HT1080 (cell line): ENCODE results near the gene MOB2. TPM values are rescaled to one million over a fixed set of nuclear protein-coding genes. Genes with fewer than 3 reads are reported as not detected.

ENCODE experiments used
- DNase-seq: peaks from one replicate; pipeline ENCODE4 v3.0.0-alpha.2; 2015; ENCODE audit warnings: low read depth
- total RNA-seq: library from RNA; depleted of rRNA; stranded (reverse); fragments of >200 nt; shearing (Covaris generic); gene quantifications from 2 replicates; pipeline ENCODE4 v1.2.3, GENCODE V29; 2014

Gene MOB2
- total RNA-seq, 1 experiment from 2014 or later = 38.7 TPM

GRCh38 chr11:1472180-1473005 is 14.2 kb downstream of the MOB2 start:
- no peak for DNase-seq

- DNase-seq = no peak
These were observed 14.8 kb downstream of the MOB2 start for GRCh38 chr11:1471736-1472135.

- no peak for DNase-seq
These were observed 15.6 kb downstream of the MOB2 start for GRCh38 chr11:1470681-1471611.

- DNase-seq = no peak
These were observed 16.5 kb downstream of the MOB2 start for GRCh38 chr11:1469911-1470680.

GRCh38 chr11:1469287-1469910 is 17.2 kb downstream of the MOB2 start:
- DNase-seq = no peak

GRCh38 chr11:1468473-1469066 is 18.0 kb downstream of the MOB2 start:
- DNase-seq = no peak

GRCh38 chr11:1468002-1468401 is 18.6 kb downstream of the MOB2 start:
- no peak for DNase-seq

- DNase-seq = no peak
These were observed 19.3 kb downstream of the MOB2 start for GRCh38 chr11:1467270-1467669.

GRCh38 chr11:1466784-1467183 is 19.8 kb downstream of the MOB2 start:
- DNase-seq = no peak

GRCh38 chr11:1463056-1463455 is 23.5 kb downstream of the MOB2 start:
- no peak for DNase-seq

- no peak for DNase-seq
These were observed 23.9 kb downstream of the MOB2 start for GRCh38 chr11:1462698-1462975.

GRCh38 chr11:1461826-1462697 is 24.5 kb downstream of the MOB2 start:
- DNase-seq = no peak

GRCh38 chr11:1460986-1461825 is 25.4 kb downstream of the MOB2 start:
- no peak for DNase-seq

- DNase-seq = no peak
These were observed 26.1 kb downstream of the MOB2 start for GRCh38 chr11:1460396-1460985.

GRCh38 chr11:1459764-1460395 is 26.7 kb downstream of the MOB2 start:
- no peak for DNase-seq

GRCh38 chr11:1459219-1459575 is 27.4 kb downstream of the MOB2 start:
- DNase-seq = no peak

- no peak for DNase-seq
These were observed 28.0 kb downstream of the MOB2 start for GRCh38 chr11:1458340-1459218.
